Peyer's patch (tissue), 4 donors: ENCODE measurements around the gene ANKUB1. TPM values are rescaled to one million over a fixed set of nuclear protein-coding genes. Genes with fewer than 3 reads are reported as not detected.

ENCODE experiments used
- DNase-seq, 3 donors: peaks; one replicate each; pipeline ENCODE4 v3.0.0-alpha.2; 2017 to 2019
- H3K27ac ChIP-seq, 4 donors: fragments of 200-600 bp; sonication (generic); one replicate each; pipeline ENCODE4 v1.5.1; 2016 to 2019
- H3K27me3 ChIP-seq, 2 donors: fragments of 200-600 bp; sonication (generic); one replicate each; pipeline ENCODE4 v1.5.1; 2019
- H3K36me3 ChIP-seq, 3 donors: fragments of 200-600 bp; sonication (generic); one replicate each; pipeline ENCODE4 v1.5.1; 2016 to 2019
- H3K4me1 ChIP-seq, 4 donors: fragments of 200-600 bp; sonication (generic); one replicate each; pipeline ENCODE4 v1.5.1; 2016 to 2019
- H3K4me3 ChIP-seq, 4 donors: fragments of 200-600 bp; sonication (generic); 1 replicate in 3 of 4; 2 replicates in 1 of 4; pipeline ENCODE4 v1.5.1; 2016 to 2019; ENCODE audit warnings: mild to moderate bottlenecking in 1 of 4
- H3K9me3 ChIP-seq, 4 donors: fragments of 200-600 bp; sonication (generic); one replicate each; pipeline ENCODE4 v1.5.1; 2016 to 2019; ENCODE audit warnings: mild to moderate bottlenecking in 1 of 4
- CTCF ChIP-seq, 6 experiments: fragments of 450-650 bp in 4 of 6; fragments of 200-600 bp in 2 of 6; sonication (generic) in 1 of 6; IDR thresholded peaks; one replicate each; pipeline ENCODE4 v1.5.1; 2017 to 2019; ENCODE audit warnings: antibody characterized with exemption in 6 of 6, mild to moderate bottlenecking in 3 of 6, moderate library complexity in 1 of 6
- POLR2A ChIP-seq, 2 donors: fragments of 450-650 bp; IDR thresholded peaks; one replicate each; pipeline ENCODE4 v1.5.1; 2017; ENCODE audit warnings: antibody characterized with exemption in 2 of 2, mild to moderate bottlenecking in 2 of 2, moderate library complexity in 2 of 2
- total RNA-seq, 4 donors: library from RNA; depleted of rRNA; stranded (reverse); fragments of >200 nt; gene quantifications; one replicate each; pipeline ENCODE4 v1.1.0, GENCODE V29; 2016

ANKUB1 gene
- total RNA-seq, 4 donors from 2014 or later: not detected

- DNase-seq: no peak
- no peaks in the 10 kb centered on the region for H3K36me3 ChIP-seq
- H3K27me3 ChIP-seq: no peaks in the 10 kb centered on the region
- no peak for TF ChIP-seq CTCF (IDR thresholded peaks at IDR 0.05)
- no peak for TF ChIP-seq POLR2A (IDR thresholded peaks at IDR 0.05)
- no peak overlapping the region for H3K4me3 ChIP-seq
- H3K4me1 ChIP-seq: no peaks in the 10 kb centered on the region
- no peak overlapping the region for H3K27ac ChIP-seq
- H3K9me3 ChIP-seq: no peaks in the 10 kb centered on the region
Observed at GRCh38 chr3:149790268-149790667, 2.1 kb downstream of the ANKUB1 start.

- Histone ChIP-seq H3K9me3 (no peaks in the 10 kb centered on the region), H3K4me3 (no peak overlapping the region), H3K27ac (peak overlapping the region in 1 of 4 donors; percentile 36), H3K36me3 (no peaks in the 10 kb centered on the region), H3K27me3 (no peaks in the 10 kb centered on the region), H3K4me1 (no peaks in the 10 kb centered on the region)
- TF ChIP-seq POLR2A (IDR thresholded peaks at IDR 0.05) (no peak), CTCF (IDR thresholded peaks at IDR 0.05) (no peak)
- no peak for DNase-seq
Observed at GRCh38 chr3:149784064-149784704, 8.2 kb downstream of the ANKUB1 start.

GRCh38 chr3:149783576-149783975, 8.8 kb downstream of the ANKUB1 start:
- no peaks in the 10 kb centered on the region for H3K27me3 ChIP-seq

GRCh38 chr3:149781741-149782140, 10.6 kb downstream of the ANKUB1 start:
- H3K4me3 ChIP-seq: no peak overlapping the region
- no peaks in the 10 kb centered on the region for H3K9me3 ChIP-seq
- H3K27ac ChIP-seq: peak overlapping the region in 2 of 4 donors; percentile 2 to 8
- no peak for TF ChIP-seq CTCF (IDR thresholded peaks at IDR 0.05)
- no peak for TF ChIP-seq POLR2A (IDR thresholded peaks at IDR 0.05)
- no peaks in the 10 kb centered on the region for H3K36me3 ChIP-seq
- H3K27me3 ChIP-seq: no peaks in the 10 kb centered on the region
- H3K4me1 ChIP-seq: no peaks in the 10 kb centered on the region
- DNase-seq: no peak

More at GRCh38 chr3:149783576-149783975, 8.8 kb downstream of the ANKUB1 start:
- H3K4me1 ChIP-seq: no peaks in the 10 kb centered on the region
- no peak overlapping the region for H3K4me3 ChIP-seq
- TF ChIP-seq POLR2A (IDR thresholded peaks at IDR 0.05) (no peak), CTCF (IDR thresholded peaks at IDR 0.05) (no peak)
- H3K9me3 ChIP-seq: no peaks in the 10 kb centered on the region
- H3K27ac ChIP-seq: no peak overlapping the region
- H3K36me3 ChIP-seq: no peaks in the 10 kb centered on the region
- DNase-seq: no peak

GRCh38 chr3:149781211-149781610, 11.1 kb downstream of the ANKUB1 start:
- TF ChIP-seq POLR2A (IDR thresholded peaks at IDR 0.05): no peak
- no peak for TF ChIP-seq CTCF (IDR thresholded peaks at IDR 0.05)
- no peaks in the 10 kb centered on the region for H3K36me3 ChIP-seq
- H3K4me1 ChIP-seq: no peaks in the 10 kb centered on the region
- DNase-seq: no peak
- H3K4me3 ChIP-seq: no peak overlapping the region
- no peaks in the 10 kb centered on the region for H3K27me3 ChIP-seq
- peak overlapping the region in 2 of 4 donors; percentile 2 to 8 for H3K27ac ChIP-seq
- no peaks in the 10 kb centered on the region for H3K9me3 ChIP-seq
